Ectodermal cell (in vitro differentiated cells): ENCODE data around the gene DPYSL3.
"Not testable (repeated sequence)": the region's sequence is repeated elsewhere in the genome, so short reads cannot be mapped to it uniquely, and the experiment has no call there.

Experiments used
- H3K27ac ChIP-seq: 2 replicates; pipeline ENCODE4 v1.7.0; 2013; ENCODE audit warnings: mild to moderate bottlenecking, low read depth, low read length; ENCODE audit not compliant: insufficient read depth, poor library complexity, severe bottlenecking
- H3K27me3 ChIP-seq: 2 replicates; pipeline ENCODE4 v1.7.0; 2013; ENCODE audit warnings: mild to moderate bottlenecking, low read length; ENCODE audit not compliant: insufficient read depth, control insufficient read depth, poor library complexity, severe bottlenecking
- H3K36me3 ChIP-seq: one replicate; pipeline ENCODE4 v1.7.0; 2013; ENCODE audit warnings: low read length; ENCODE audit not compliant: control insufficient read depth, insufficient read depth
- H3K4me1 ChIP-seq: one replicate; pipeline ENCODE4 v1.7.0; 2013; ENCODE audit warnings: low read length; ENCODE audit not compliant: control insufficient read depth, insufficient read depth
- H3K4me3 ChIP-seq: 2 replicates; pipeline ENCODE4 v1.7.0; 2013; ENCODE audit warnings: low read depth, low read length, control low read depth; ENCODE audit not compliant: insufficient read depth
- H3K9me3 ChIP-seq: 2 replicates; pipeline ENCODE4 v1.7.0; 2013; ENCODE audit warnings: mild to moderate bottlenecking, low read length, moderate library complexity; ENCODE audit not compliant: control insufficient read depth
- WGBS, 2 experiments: methylation state at CpG; one replicate each; pipeline ENCODE4 v1.1.7; 2013; ENCODE audit warnings: missing lambda C conversion rate in 2 of 2; 5-methylcytosine and 5-hydroxymethylcytosine counted together

DPYSL3 gene

GRCh38 chr5:147375151-147375550, 134.7 kb downstream of the DPYSL3 start:
- WGBS, 2 experiments = 91 to 94% methylated on average over 5 of the region's 5 CpGs
- H3K4me1 ChIP-seq = no peaks in the 10 kb centered on the region
- no peaks in the 10 kb centered on the region for H3K27me3 ChIP-seq
- H3K27ac ChIP-seq = no peak overlapping the region
- H3K36me3 ChIP-seq = no peaks in the 10 kb centered on the region
- H3K9me3 ChIP-seq = no peaks in the 10 kb centered on the region
- H3K4me3 ChIP-seq = no peak overlapping the region

- WGBS, 2 experiments = 95 to 96% methylated on average over 3 of the region's 3 CpGs
- Histone ChIP-seq H3K27me3 (no peaks in the 10 kb centered on the region), H3K4me1 (no peaks in the 10 kb centered on the region), H3K27ac (no peak overlapping the region), H3K4me3 (no peak overlapping the region), H3K9me3 (no peaks in the 10 kb centered on the region), H3K36me3 (no peaks in the 10 kb centered on the region)
Measured at GRCh38 chr5:147373328-147373727, 136.5 kb downstream of the DPYSL3 start.

GRCh38 chr5:147372191-147372590, 137.7 kb downstream of the DPYSL3 start:
- H3K36me3 ChIP-seq = no peaks in the 10 kb centered on the region
- H3K4me1 ChIP-seq = no peaks in the 10 kb centered on the region
- H3K27me3 ChIP-seq = no peaks in the 10 kb centered on the region
- H3K27ac ChIP-seq = no peak overlapping the region
- no peak overlapping the region for H3K4me3 ChIP-seq
- H3K9me3 ChIP-seq = no peaks in the 10 kb centered on the region
- 100% methylated on average over 1 of the region's 1 CpG for WGBS, 2 experiments

- no peak overlapping the region for H3K4me3 ChIP-seq
- H3K9me3 ChIP-seq = no peaks in the 10 kb centered on the region
- no peak overlapping the region for H3K27ac ChIP-seq
- no peaks in the 10 kb centered on the region for H3K27me3 ChIP-seq
- no peaks in the 10 kb centered on the region for H3K4me1 ChIP-seq
- H3K36me3 ChIP-seq = no peaks in the 10 kb centered on the region
Measured at GRCh38 chr5:147371290-147371689, 138.6 kb downstream of the DPYSL3 start.

- 0 to 21% methylated on average over 1 to 2 of the region's 2 CpGs for whole genome bisulfite sequencing, 2 experiments
- H3K4me3 ChIP-seq = no peak overlapping the region
- H3K27ac ChIP-seq = no peak overlapping the region
- H3K36me3 ChIP-seq = no peaks in the 10 kb centered on the region
- H3K27me3 ChIP-seq = no peaks in the 10 kb centered on the region
- no peaks in the 10 kb centered on the region for H3K4me1 ChIP-seq
- no peaks in the 10 kb centered on the region for H3K9me3 ChIP-seq
Measured at GRCh38 chr5:147369742-147370374, 140.0 kb downstream of the DPYSL3 start.

- H3K9me3 ChIP-seq, H3K36me3 ChIP-seq, H3K4me3 ChIP-seq, H3K27ac ChIP-seq, H3K27me3 ChIP-seq, H3K4me1 ChIP-seq: not testable (repeated sequence)
- 75 to 82% methylated on average over 6 of the region's 6 CpGs for WGBS, 2 experiments
Measured at GRCh38 chr5:147367381-147367780, 142.5 kb downstream of the DPYSL3 start.

GRCh38 chr5:147361441-147362175, 148.3 kb downstream of the DPYSL3 start:
- Histone ChIP-seq H3K27ac (no peak overlapping the region), H3K9me3 (no peaks in the 10 kb centered on the region), H3K4me3 (no peak overlapping the region), H3K36me3 (no peaks in the 10 kb centered on the region), H3K27me3 (no peaks in the 10 kb centered on the region), H3K4me1 (no peaks in the 10 kb centered on the region)
- 91 to 95% methylated on average over 3 to 4 of the region's 4 CpGs for WGBS, 2 experiments

- no peaks in the 10 kb centered on the region for H3K36me3 ChIP-seq
- H3K4me1 ChIP-seq = no peaks in the 10 kb centered on the region
- H3K27ac ChIP-seq = no peak overlapping the region
- H3K9me3 ChIP-seq = no peaks in the 10 kb centered on the region
- no peaks in the 10 kb centered on the region for H3K27me3 ChIP-seq
- WGBS, 2 experiments = 87 to 88% methylated on average over 2 of the region's 2 CpGs
- H3K4me3 ChIP-seq = no peak overlapping the region
Measured at GRCh38 chr5:147360816-147361215, 149.1 kb downstream of the DPYSL3 start.

GRCh38 chr5:147359581-147359980, 150.3 kb downstream of the DPYSL3 start:
- no peaks in the 10 kb centered on the region for H3K9me3 ChIP-seq
- WGBS, 2 experiments = 88 to 91% methylated on average over 2 of the region's 2 CpGs
- no peak overlapping the region for H3K4me3 ChIP-seq
- no peak overlapping the region for H3K27ac ChIP-seq
- H3K36me3 ChIP-seq = no peaks in the 10 kb centered on the region
- no peaks in the 10 kb centered on the region for H3K4me1 ChIP-seq
- H3K27me3 ChIP-seq = no peaks in the 10 kb centered on the region

GRCh38 chr5:147359101-147359500, 150.8 kb downstream of the DPYSL3 start:
- 80 to 100% methylated on average over 1 of the region's 1 CpG for WGBS, 2 experiments

More at GRCh38 chr5:147359101-147359500, 150.8 kb downstream of the DPYSL3 start:
- Histone ChIP-seq H3K27me3 (no peaks in the 10 kb centered on the region), H3K4me1 (no peaks in the 10 kb centered on the region), H3K27ac (no peak overlapping the region), H3K4me3 (no peak overlapping the region), H3K36me3 (no peaks in the 10 kb centered on the region), H3K9me3 (no peaks in the 10 kb centered on the region)
